Stomach smooth muscle (tissue), 2 donors: ENCODE measurements around the gene POLR1B.

ENCODE experiments used
- H3K27ac ChIP-seq: one replicate; pipeline ENCODE4 v1.7.0; 2013; ENCODE audit warnings: mild to moderate bottlenecking, low read length, inconsistent platforms
- H3K27me3 ChIP-seq, 2 donors: one replicate each; pipeline ENCODE4 v1.7.0; 2013; ENCODE audit warnings: low read length in 2 of 2; ENCODE audit not compliant: insufficient read depth in 2 of 2, control insufficient read depth in 1 of 2
- H3K36me3 ChIP-seq, 2 donors: one replicate each; pipeline ENCODE4 v1.7.0; 2013; ENCODE audit warnings: low read length in 2 of 2; ENCODE audit not compliant: control insufficient read depth in 2 of 2, insufficient read depth in 2 of 2
- H3K4me1 ChIP-seq: one replicate; pipeline ENCODE4 v1.7.0; 2013; ENCODE audit warnings: low read length; ENCODE audit not compliant: control insufficient read depth, insufficient read depth
- H3K4me3 ChIP-seq, 2 donors: one replicate each; pipeline ENCODE4 v1.7.0; 2013; ENCODE audit warnings: low read length in 2 of 2
- H3K9ac ChIP-seq, 2 donors: one replicate each; pipeline ENCODE4 v1.7.0; 2013; ENCODE audit warnings: low read length in 2 of 2, mild to moderate bottlenecking in 1 of 2
- H3K9me3 ChIP-seq, 2 donors: one replicate each; pipeline ENCODE4 v1.7.0; 2013; ENCODE audit warnings: low read length in 2 of 2; ENCODE audit not compliant: control insufficient read depth in 2 of 2
- donor health status: healthy.
- donor health status: Pancreatic carcinoma.

Gene POLR1B

GRCh38 chr2:112584134-112584890 lies 42.0 kb downstream of the POLR1B start, which contains the start of gene CHCHD5:
Gene CHCHD5 (plus strand): TSS chr2:112584609. CDS start chr2:112584648, 39 bp downstream.
- H3K4me3 ChIP-seq = peak within 1 kb of the TSS; percentile 75 to 98
- no peaks in the 10 kb centered on the region for H3K9me3 ChIP-seq
- no peaks in the 10 kb centered on the region for H3K27me3 ChIP-seq
- H3K4me1 ChIP-seq = peaks cover 11% of the 10 kb centered on the region
- peak within 1 kb of the TSS; percentile 78 to 93 for H3K9ac ChIP-seq
- H3K36me3 ChIP-seq = peaks cover 10 to 17% of the 10 kb centered on the region in 2 donors
- H3K27ac ChIP-seq = peak within 1 kb of the TSS; percentile 89

DNA sequence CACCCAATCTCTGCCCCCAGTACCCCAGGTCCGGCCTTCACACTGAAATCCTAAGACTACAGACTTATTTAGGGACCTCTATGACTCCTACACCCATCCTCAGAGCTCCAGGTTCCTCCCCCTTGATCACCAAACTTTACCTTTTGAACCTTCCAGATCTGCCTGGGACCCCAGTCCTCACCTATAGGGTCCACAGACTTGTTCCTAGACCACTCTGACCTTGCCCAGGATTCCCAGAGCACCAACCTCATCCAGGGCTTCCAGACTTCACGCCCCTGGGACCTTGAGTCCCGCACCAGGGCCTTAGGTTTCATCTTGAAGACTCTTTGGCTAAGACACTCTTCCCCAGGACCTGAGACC lies 42.6 kb downstream of the POLR1B start:
- H3K9ac ChIP-seq = peak overlapping the region; percentile 78 to 93
- peak overlapping the region; percentile 89 for H3K27ac ChIP-seq
- no peaks in the 10 kb centered on the region for H3K9me3 ChIP-seq
- H3K27me3 ChIP-seq = no peaks in the 10 kb centered on the region
- peak overlapping the region; percentile 75 to 98 for H3K4me3 ChIP-seq
- peaks cover 11% of the 10 kb centered on the region for H3K4me1 ChIP-seq
- H3K36me3 ChIP-seq = peaks cover 10 to 17% of the 10 kb centered on the region in 2 donors

GRCh38 chr2:112585400-112585799 lies 43.1 kb downstream of the POLR1B start:
- H3K9me3 ChIP-seq = no peaks in the 10 kb centered on the region
- H3K4me1 ChIP-seq = peaks cover 11% of the 10 kb centered on the region
- H3K4me3 ChIP-seq = peak overlapping the region; percentile 75 to 98
- no peaks in the 10 kb centered on the region for H3K27me3 ChIP-seq
- peaks cover 10 to 17% of the 10 kb centered on the region in 2 donors for H3K36me3 ChIP-seq
- peak overlapping the region; percentile 89 for H3K27ac ChIP-seq
- peak overlapping the region; percentile 78 to 93 for H3K9ac ChIP-seq

GRCh38 chr2:112585873-112586464 lies 43.7 kb downstream of the POLR1B start:
- Histone ChIP-seq H3K9me3 (no peaks in the 10 kb centered on the region), H3K4me1 (peaks cover 11% of the 10 kb centered on the region), H3K27ac (no peak overlapping the region), H3K36me3 (peaks cover 10 to 20% of the 10 kb centered on the region in 2 donors), H3K9ac (no peak overlapping the region), H3K4me3 (no peak overlapping the region), H3K27me3 (no peaks in the 10 kb centered on the region)

- Histone ChIP-seq H3K27ac (no peak overlapping the region), H3K4me3 (no peak overlapping the region), H3K27me3 (no peaks in the 10 kb centered on the region), H3K36me3 (peaks cover 10 to 21% of the 10 kb centered on the region in 2 donors), H3K9ac (no peak overlapping the region), H3K9me3 (no peaks in the 10 kb centered on the region), H3K4me1 (peaks cover 11% of the 10 kb centered on the region)
Observed at GRCh38 chr2:112588611-112589045, 46.4 kb downstream of the POLR1B start.

DNA sequence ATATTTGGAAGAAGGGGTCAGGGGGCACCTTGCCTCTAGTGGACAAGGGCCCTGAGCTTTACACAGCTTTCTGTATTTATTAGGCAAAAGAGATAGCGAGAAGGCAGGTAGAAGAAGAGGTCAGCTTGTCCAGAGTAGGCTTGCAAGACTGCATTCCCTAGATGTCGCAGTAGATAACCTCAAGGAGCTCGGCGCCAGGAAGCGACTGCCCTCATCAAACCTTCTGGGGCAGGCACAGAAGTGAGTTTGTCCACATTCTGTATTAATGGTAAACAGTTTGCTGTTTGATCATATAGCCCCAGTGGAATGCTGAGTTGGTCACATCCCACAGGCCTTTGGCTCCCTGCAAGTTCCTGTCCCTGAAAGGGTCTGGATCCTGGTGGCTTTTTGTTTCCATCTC lies 49.1 kb downstream of the POLR1B start:
- no peak overlapping the region for H3K9ac ChIP-seq
- no peaks in the 10 kb centered on the region for H3K27me3 ChIP-seq
- H3K36me3 ChIP-seq = peaks cover 13 to 20% of the 10 kb centered on the region in 2 donors
- H3K9me3 ChIP-seq = no peaks in the 10 kb centered on the region
- H3K4me3 ChIP-seq = no peak overlapping the region
- no peak overlapping the region for H3K27ac ChIP-seq
- H3K4me1 ChIP-seq = no peaks in the 10 kb centered on the region

- no peaks in the 10 kb centered on the region for H3K27me3 ChIP-seq
- H3K9ac ChIP-seq = no peak overlapping the region
- no peak overlapping the region for H3K27ac ChIP-seq
- no peak overlapping the region for H3K4me3 ChIP-seq
- no peaks in the 10 kb centered on the region for H3K9me3 ChIP-seq
- H3K36me3 ChIP-seq = peaks cover 4 to 7% of the 10 kb centered on the region in 2 donors
- no peaks in the 10 kb centered on the region for H3K4me1 ChIP-seq
Observed at GRCh38 chr2:112593736-112594135, 51.5 kb downstream of the POLR1B start.

DNA sequence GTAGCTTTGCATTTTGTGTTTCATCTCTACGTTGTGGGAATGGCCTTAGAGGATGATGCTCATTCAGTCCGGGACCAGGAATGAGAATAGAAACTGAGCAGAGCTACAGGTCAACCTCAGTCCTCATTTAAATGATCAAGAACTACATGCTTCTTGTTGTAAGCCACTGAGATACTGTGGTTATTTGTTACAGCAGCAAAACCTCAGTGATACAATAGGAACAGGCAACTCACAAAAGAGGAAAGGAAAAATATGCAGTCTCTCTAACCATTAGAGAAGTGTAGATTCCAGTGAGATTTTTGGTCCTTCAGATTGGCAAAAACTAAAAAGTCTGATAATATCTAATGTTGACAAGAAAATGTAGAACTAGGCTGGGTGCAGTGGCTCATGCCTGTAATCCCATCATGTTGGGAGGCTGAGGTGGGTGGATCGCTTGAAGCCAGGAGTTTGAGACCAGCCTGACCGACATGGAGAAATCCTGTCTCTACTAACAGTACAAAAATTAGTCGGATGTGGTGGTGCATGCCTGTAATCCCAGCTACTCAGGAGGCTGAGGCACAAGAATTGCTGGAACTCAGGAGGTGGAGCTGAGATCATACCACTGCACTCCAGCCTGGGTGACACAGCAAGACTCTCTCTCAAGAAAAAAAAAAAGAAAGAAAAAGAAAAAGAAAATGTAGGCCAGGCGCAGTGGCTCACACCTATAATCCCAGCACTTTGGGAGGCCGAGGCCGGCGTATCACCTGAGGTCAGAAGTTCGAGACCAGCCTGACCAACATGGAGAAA lies 55.5 kb downstream of the POLR1B start:
- Histone ChIP-seq H3K4me3 (no peak overlapping the region), H3K36me3 (peaks cover 0 to 4% of the 10 kb centered on the region in 2 donors), H3K4me1 (no peaks in the 10 kb centered on the region), H3K9me3 (no peaks in the 10 kb centered on the region), H3K27ac (no peak overlapping the region), H3K9ac (no peak overlapping the region), H3K27me3 (no peaks in the 10 kb centered on the region)

- H3K4me1 ChIP-seq = no peaks in the 10 kb centered on the region
- H3K27me3 ChIP-seq = no peaks in the 10 kb centered on the region
- no peak overlapping the region for H3K27ac ChIP-seq
- H3K9ac ChIP-seq = no peak overlapping the region
- no peak overlapping the region for H3K4me3 ChIP-seq
- no peaks in the 10 kb centered on the region for H3K36me3 ChIP-seq
- H3K9me3 ChIP-seq = no peaks in the 10 kb centered on the region
Observed at GRCh38 chr2:112600634-112601033, 58.4 kb downstream of the POLR1B start.

DNA sequence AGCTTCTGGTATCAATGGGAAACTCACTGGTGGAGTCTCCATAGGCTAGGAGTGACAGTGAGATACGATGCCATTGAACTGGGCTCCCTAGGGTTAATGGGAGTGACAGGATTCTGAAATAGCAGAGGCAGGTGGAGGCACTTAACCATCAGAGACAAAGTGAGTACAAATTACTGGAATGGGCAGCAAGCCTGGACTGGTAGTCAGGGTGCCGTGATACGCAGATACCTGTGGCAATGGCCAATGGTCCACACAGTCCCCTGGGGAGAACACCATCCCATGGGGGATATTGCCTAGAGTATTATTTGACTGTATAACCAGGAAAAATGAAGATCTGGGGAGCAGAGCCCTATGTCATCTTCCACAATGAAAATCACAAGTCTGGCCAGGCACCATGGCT lies 59.5 kb downstream of the POLR1B start:
- H3K4me3 ChIP-seq = no peak overlapping the region
- no peaks in the 10 kb centered on the region for H3K9me3 ChIP-seq
- H3K27me3 ChIP-seq = no peaks in the 10 kb centered on the region
- H3K27ac ChIP-seq = no peak overlapping the region
- no peaks in the 10 kb centered on the region for H3K36me3 ChIP-seq
- H3K9ac ChIP-seq = no peak overlapping the region
- H3K4me1 ChIP-seq = no peaks in the 10 kb centered on the region
